Kidney (tissue), 14 donors: ENCODE results near the gene RAB3B. TPM values are rescaled to one million over a fixed set of nuclear protein-coding genes. Genes with fewer than 3 reads are reported as not detected.
"Not testable (repeated sequence)": the region's sequence is repeated elsewhere in the genome, so short reads cannot be mapped to it uniquely, and the experiment has no call there.

Source experiments
- DNase-seq, 5 donors: peaks; one replicate each; pipeline ENCODE4 v3.0.0-alpha.2; 2013 to 2020
- FAIRE-seq: peaks from 2 replicates; lab custom pipeline; 2012; peaks lifted over from hg19 to GRCh38; lab: Jason Lieb, UNC
- H3K27ac ChIP-seq, 2 donors: one replicate each; pipeline ENCODE4 v1.7.0; 2013; ENCODE audit warnings: low read depth in 2 of 2, low read length in 2 of 2, inconsistent platforms in 1 of 2
- H3K27me3 ChIP-seq: one replicate; pipeline ENCODE4 v1.7.1; 2013; ENCODE audit warnings: low read length, inconsistent platforms; ENCODE audit not compliant: control insufficient read depth, insufficient read depth
- H3K36me3 ChIP-seq, 3 donors: one replicate each; pipeline versions ENCODE4 v1.7.0 to v1.7.1; 2013; ENCODE audit warnings: low read length in 3 of 3, control low read depth in 1 of 3, inconsistent platforms in 1 of 3; ENCODE audit not compliant: insufficient read depth in 3 of 3, control insufficient read depth in 2 of 3
- H3K4me1 ChIP-seq, 3 donors: one replicate each; pipeline versions ENCODE4 v1.7.0 to v1.7.1; 2013; ENCODE audit warnings: low read length in 3 of 3, inconsistent platforms in 1 of 3, low read depth in 1 of 3; ENCODE audit not compliant: control insufficient read depth in 2 of 3, insufficient read depth in 2 of 3
- H3K4me3 ChIP-seq, 3 donors: one replicate each; pipeline versions ENCODE4 v1.7.0 to v1.8.1; 2013; ENCODE audit warnings: low read length in 3 of 3, control low read depth in 1 of 3, inconsistent platforms in 1 of 3
- H3K9ac ChIP-seq, 3 donors: one replicate each; pipeline versions ENCODE4 v1.7.0 to v1.7.1; 2013; ENCODE audit warnings: low read length in 3 of 3, control low read depth in 1 of 3, inconsistent platforms in 1 of 3
- H3K9me3 ChIP-seq, 3 donors: one replicate each; pipeline versions ENCODE4 v1.7.0 to v1.7.1; 2013; ENCODE audit warnings: low read length in 3 of 3, control low read depth in 1 of 3, inconsistent platforms in 1 of 3; ENCODE audit not compliant: control insufficient read depth in 2 of 3, insufficient read depth in 1 of 3
- CTCF ChIP-seq: IDR thresholded peaks from 3 replicates; pipeline ENCODE4 v1.5.1; 2012; ENCODE audit warnings: mild to moderate bottlenecking, moderate library complexity, borderline replicate concordance; ENCODE audit not compliant: insufficient read depth; ENCODE audit errors: extremely low read depth
- intact Hi-C: fragments of 100-400 bp; cut with DNase I; formaldehyde crosslinking; loops from one replicate; pipeline ENCODE4 v1.11.1; 2022
- polyA plus RNA-seq: library from polyadenylated mRNA; stranded (reverse); fragments of 350-450 nt; fragmentation: Illumina TruSeq; extraction: RNeasy Lipid Tissue Mini Kit (QIAGEN cat#74804); gene quantifications from one replicate; pipeline ENCODE4 v1.2.3, GENCODE V29; 2014; ENCODE audit warnings: low read depth, low replicate concordance; ENCODE audit not compliant: insufficient read depth
- total RNA-seq: library from RNA; stranded (reverse); fragmentation: NEBNext Ultra II Directional; extraction: Animal tissue kit (Norgen Biotek cat#: 25700); gene quantifications from one replicate; pipeline ENCODE4 v1.2.1, GENCODE V29; 2021
- donor health status: control.
- donor health status: control.
- donor health status: control.
- donor health status: control.
- donor health status: control.
- donor health status: DM: yes; HTN: yes; CAD: no.
- donor health status: Normal renal cell carcinoma (clear cell type).

Gene RAB3B
- total and polyA plus RNA-seq, 2 donors from 2014 or later, result 0.60 to 0.72 TPM

- intact Hi-C loops, result no loop called here
- no peak for TF ChIP-seq CTCF
- DNase-seq (no peak), FAIRE-seq (no peak)
- Histone ChIP-seq H3K4me1 (peaks cover 0 to 2% (median 0%) of the 10 kb centered on the region in 3 donors), H3K36me3 (no peaks in the 10 kb centered on the region), H3K27me3 (no peaks in the 10 kb centered on the region), H3K9ac (no peak overlapping the region), H3K4me3 (no peak overlapping the region), H3K27ac (no peak overlapping the region), H3K9me3 (no peaks in the 10 kb centered on the region)
These were observed 21.9 kb downstream of the RAB3B start for GRCh38 chr1:51968632-51969031.

DNA sequence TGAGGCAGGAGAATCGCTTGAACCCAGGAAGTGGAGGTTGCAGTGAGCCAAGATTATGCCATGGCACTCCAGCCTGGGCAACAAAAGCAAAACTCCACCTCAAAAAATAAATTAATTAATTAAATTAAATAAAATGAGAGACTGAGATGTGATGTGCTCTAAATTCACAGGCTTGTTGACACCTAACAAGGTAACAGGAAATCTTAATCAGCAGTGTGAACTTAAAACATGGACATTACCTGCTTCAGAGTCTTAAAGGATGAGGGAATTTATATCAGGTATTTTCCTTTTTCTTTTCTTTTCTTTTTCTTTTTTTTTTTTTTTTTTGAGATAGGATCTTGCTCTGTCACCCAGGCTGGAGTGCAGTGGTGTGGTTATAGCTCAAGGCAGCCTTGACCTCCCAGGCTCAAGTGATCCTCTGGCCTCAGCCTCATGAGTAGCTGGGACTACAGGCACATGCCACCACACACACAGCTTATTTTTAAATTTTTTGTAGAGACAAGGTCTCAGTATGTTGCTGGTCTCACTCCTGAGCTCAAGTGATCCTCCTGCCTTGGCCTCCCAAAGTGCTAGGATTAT lies 23.2 kb downstream of the RAB3B start:
- H3K36me3 ChIP-seq, H3K4me1 ChIP-seq, H3K27ac ChIP-seq, DNase-seq, H3K9me3 ChIP-seq, intact Hi-C loops, H3K27me3 ChIP-seq, H3K4me3 ChIP-seq, H3K9ac ChIP-seq, FAIRE-seq: not testable (repeated sequence)

DNA sequence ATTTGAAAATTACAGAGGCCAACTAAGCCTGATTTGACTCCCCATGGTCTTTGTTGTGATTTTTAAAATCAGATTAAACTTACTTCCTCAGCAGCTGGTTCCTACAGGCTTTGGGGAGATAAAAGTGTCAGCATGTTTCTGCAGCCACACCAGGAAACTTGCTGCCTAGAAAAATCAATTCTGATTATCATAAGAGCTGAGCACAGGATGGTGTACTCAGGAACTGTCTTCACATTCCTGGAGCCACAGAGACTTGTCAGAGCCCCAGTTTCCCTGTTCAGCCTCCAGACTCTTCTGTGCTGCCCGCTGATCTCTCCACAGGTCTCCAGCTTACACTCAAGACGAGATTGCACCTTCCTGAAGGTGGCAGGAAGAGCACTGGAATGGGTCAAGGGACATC lies 23.9 kb downstream of the RAB3B start:
- no peak overlapping the region for H3K27ac ChIP-seq
- peaks cover 0 to 2% (median 0%) of the 10 kb centered on the region in 3 donors for H3K4me1 ChIP-seq
- no peak for FAIRE-seq
- intact Hi-C loops, result no loop called here
- H3K27me3 ChIP-seq, result no peaks in the 10 kb centered on the region
- no peak overlapping the region for H3K4me3 ChIP-seq
- DNase-seq, result peak in 1 of 5 donors; percentile 30
- no peak overlapping the region for H3K9ac ChIP-seq
- TF ChIP-seq CTCF, result no peak
- no peaks in the 10 kb centered on the region for H3K9me3 ChIP-seq
- H3K36me3 ChIP-seq, result no peaks in the 10 kb centered on the region

- intact Hi-C loops, result no loop called here
- peaks cover 0 to 2% (median 0%) of the 10 kb centered on the region in 3 donors for H3K4me1 ChIP-seq
- no peaks in the 10 kb centered on the region for H3K9me3 ChIP-seq
- FAIRE-seq (no peak), DNase-seq (no peak)
- H3K4me3 ChIP-seq, result no peak overlapping the region
- no peaks in the 10 kb centered on the region for H3K27me3 ChIP-seq
- no peak for TF ChIP-seq CTCF
- H3K27ac ChIP-seq, result no peak overlapping the region
- no peak overlapping the region for H3K9ac ChIP-seq
- no peaks in the 10 kb centered on the region for H3K36me3 ChIP-seq
These were observed 26.2 kb downstream of the RAB3B start for GRCh38 chr1:51964309-51964696.
